ENCODE measurements around the gene TCTA.

GRCh38 chr3:49399461-49399860 is 12.8 kb upstream of the TCTA start:
- no peak for TF ChIP-seq U2AF1 (optimal IDR thresholded peaks at IDR 0.05; ENCODE audit: low read depth, low read length)
- no peak for TF ChIP-seq EZH2 (IDR thresholded peaks at IDR 0.05; ENCODE audit: borderline replicate concordance, low read depth, low read length)
- no peak for TF ChIP-seq CHD2 (IDR thresholded peaks at IDR 0.05; ENCODE audit: low read depth, low read length)

Data from K562 (cell line).